IPS DF 19.7 (cell line): Measurements from ENCODE around the gene SBF1.
"Not testable (repeated sequence)": the region's sequence is repeated elsewhere in the genome, so short reads cannot be mapped to it uniquely, and the experiment has no call there.

Source experiments
- DNase-seq: peaks from one replicate; pipeline ENCODE4 v3.0.0-alpha.2; 2013; ENCODE audit warnings: low read depth, low spot score

The SBF1 gene

DNA sequence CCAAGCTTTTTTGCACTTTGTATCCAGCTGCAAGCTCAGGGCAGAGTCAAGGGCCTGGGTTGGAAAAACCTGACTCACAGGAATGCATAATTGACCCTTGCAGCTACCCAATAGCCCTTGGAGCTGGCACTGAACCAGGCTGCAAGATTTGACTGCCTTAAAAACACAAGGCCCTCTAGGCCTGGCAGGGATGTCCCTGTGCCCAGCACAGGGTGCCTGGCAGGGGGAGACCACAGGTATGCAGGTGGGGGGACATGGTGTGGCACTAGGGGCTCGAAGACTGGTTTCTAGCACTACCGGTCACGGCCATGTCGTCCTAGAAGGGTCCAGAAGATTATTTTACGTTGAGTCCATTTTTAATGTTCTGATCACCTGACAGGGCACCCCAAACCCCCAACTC, 30.2 kb downstream of the SBF1 start:
- no peak for DNase-seq

DNA sequence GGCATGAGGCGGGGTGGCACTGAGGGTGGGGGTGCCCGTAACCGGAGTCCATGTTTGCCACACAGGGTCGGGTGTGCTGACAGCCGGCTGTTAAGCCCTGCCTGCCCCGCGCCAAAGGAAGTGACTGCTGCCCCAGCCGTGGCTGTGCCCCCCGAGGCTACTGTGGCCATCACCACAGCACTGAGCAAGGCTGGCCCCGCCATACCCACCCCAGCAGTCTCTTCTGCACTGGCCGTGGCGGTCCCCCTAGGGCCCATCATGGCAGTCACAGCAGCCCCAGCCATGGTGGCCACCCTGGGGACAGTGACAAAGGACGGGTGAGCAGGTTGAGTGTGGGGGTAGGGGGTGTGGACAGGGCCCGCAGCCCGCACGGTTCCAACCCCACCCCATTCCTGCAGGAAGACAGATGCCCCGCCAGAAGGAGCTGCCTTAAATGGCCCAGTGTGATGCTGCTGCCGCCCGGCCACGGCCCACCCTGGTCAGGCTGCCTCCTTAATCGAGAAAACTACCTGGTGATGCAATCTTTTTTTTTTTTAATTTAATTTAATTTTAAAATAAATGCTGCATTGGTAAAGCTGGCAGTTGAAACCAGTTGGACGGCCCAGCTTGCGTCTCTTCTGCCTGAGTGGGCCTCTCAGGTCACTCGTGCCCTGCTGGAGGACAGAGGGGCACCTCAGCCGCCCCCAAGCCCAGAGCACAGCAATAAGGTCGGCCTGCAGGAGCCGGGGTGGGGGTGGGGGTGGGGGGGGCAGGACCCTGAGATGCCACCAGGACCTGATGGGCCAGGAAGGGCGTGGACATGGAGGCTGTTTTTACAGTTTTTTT, 30.8 kb downstream of the SBF1 start:
- no peak for DNase-seq

DNA sequence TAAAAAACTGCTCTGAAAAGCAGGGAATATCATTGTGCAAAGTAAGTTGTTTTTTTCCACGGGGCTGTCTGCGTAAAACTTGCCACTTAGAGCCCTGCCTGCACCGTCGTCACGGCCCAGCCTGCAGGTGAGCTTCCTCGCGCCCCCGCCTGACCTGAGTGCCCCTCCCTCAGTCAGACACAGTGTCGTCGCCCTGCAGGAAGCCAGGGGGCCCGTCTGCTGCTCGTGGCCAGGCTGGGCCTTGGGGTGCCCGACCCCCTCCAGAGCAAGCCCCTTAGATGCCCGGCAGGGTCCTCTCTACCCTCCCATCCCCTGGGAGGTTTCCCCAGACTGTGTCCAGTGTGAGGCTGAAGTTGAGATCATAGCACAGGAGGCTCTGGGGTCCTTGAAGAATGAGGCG, 31.6 kb downstream of the SBF1 start:
- no peak for DNase-seq

DNA sequence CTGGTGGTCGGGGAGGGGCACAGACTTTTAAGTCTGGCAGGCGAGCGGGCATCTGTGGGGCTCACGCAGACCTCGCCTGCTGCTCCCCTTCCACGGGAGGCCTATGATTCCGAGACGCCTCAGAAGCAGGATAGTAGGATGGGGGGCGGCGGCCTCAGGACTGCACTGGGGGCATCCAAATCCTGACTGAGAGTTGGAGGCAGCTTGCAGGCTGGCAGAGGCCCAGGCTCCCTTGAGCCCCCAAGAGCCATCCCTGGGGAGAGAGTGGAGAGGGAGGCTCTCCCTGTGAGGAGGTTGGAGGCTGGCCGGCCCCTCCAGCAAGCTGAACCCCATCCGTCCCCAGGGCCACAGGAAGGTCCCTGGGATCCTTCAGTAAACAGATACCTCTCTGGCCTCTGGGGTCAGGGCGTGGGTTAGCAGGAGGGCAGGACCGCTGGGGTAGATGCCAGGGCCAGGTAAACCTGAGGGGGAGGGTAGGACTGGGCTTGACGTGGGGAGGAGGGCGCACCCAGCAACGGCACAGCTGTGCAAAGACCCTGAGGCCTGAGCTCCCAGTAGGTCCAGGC, 33.3 kb downstream of the SBF1 start:
- no peak for DNase-seq

DNA sequence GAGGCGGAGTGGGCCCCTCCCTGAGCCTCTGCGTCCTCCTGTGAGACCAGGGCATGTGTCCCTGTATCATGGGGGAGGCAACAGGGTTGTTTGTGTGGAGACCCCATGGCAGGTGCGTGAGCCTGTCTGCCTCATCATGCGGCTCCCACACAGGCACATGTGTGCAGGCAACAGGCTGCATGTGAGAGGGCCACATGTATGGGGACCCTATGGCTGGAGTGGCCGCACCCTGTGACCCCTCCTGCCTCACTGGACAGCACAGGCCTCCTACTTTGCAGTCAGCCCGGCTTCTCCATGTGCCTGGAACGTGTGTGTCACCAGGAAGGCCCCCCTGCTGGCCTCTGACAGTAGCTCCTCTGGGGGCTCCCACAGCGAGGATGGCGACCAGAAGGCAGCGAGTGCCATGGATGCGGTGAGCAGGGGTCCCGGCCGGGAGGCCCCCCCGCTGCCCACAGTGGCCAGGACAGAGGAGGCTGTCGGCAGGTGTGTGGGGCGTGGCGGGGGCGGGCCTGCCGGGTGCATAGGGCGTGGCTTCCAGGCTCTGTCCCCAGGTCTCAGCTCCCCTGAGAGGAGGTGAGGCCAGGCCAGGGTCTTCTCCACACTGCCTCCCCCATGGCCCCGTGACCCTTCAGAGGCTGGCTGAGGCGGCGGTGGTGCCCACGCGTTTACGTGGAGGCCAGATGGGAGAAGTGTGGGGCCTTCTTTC, 34.1 kb downstream of the SBF1 start:
- DNase-seq: no peak

DNA sequence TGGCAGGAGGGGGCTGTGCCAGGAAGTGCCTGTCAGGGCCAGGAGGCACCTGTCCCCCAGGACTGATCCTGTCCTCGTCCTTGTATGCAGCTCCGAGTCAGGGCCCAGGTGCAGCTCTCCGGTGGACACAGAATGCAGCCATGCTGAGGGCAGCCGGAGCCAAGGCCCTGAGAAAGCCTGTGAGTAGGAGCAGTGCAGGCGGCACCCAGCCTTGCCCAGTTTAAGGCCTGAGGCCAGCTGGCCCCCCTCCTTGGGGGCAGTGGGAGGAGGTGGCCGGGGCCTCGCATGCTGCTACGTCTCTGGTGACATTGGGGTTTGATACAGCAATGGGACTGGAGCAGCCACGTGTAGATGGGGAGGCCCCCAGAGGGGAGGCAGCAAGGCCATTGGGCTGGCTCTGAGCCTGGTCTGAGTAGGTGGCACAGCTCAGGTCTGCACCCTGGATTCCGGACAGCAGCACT, 34.9 kb downstream of the SBF1 start:
- DNase-seq: no peak

DNA sequence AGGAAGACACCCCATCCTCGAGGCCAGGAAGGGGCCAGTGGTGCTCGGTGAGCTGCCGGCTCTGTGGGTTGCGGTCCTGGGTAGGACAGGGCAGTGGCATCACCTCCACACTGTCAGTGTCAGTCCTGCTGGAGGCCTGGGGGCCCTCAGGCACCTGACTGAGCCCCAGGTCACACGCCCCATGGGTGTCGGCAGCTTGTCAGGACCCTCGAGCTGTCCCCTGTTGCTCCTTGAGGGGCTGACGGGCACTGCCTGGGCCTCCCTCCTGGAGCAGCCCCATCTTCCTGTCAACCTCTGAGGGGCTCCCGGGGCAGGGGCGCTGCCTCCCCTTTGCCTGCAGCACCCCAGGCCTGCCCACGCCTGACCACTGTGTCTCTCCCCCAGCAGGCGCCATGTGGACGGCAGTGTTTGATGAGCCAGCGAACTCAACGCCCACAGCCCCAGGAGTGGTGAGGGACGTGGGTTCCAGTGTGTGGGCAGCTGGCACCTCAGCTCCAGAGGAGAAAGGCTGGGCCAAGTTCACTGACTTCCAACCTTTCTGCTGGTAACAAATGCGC, 35.4 kb downstream of the SBF1 start:
- DNase-seq: no peak

DNA sequence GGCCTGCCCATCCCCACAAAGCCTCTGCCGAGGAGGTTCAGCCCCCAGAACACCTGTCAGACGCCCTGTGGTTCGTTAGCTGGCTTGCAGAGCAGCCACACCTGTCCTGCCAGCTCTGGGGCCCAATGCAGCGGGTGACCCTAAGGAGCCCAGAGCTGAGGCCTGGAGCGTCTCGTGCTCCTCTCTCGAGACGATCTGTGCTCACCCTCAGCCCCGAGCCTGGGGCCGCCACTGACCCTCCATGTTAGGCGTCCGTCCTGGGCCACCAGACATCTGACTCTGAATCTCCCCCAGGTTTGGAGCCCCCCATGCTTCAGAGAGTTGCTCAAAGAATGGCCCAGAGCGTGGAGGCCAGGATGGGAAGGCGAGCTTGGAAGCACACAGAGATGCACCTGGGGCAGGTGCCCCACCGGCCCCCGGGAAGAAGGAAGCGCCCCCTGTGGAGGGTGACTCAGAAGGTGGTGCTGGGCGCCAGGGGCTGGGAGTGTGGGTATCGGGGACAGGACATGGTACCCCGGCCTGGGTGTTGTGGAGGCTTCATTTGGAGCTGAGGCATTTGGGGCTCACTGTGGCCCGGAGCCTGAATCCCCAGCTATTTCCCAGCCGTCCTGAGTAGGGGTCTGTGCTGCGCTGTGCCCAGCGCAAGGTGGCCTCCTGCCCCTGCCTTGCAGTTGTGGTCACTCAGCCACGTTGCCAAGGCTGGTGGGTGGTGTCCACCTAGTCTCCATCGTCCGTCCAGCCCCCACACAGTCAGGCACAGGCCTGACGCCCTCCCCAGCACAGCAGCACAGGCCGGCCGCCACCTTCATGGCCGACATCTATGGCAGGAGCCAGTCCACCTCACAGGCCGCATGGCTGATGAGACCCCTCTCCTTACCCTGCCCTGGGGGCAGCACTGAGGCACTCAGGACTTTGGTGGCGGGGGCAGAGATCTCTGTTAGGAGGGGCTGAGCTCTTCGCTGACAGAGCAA, 36.2 kb downstream of the SBF1 start:
- no peak for DNase-seq

DNA sequence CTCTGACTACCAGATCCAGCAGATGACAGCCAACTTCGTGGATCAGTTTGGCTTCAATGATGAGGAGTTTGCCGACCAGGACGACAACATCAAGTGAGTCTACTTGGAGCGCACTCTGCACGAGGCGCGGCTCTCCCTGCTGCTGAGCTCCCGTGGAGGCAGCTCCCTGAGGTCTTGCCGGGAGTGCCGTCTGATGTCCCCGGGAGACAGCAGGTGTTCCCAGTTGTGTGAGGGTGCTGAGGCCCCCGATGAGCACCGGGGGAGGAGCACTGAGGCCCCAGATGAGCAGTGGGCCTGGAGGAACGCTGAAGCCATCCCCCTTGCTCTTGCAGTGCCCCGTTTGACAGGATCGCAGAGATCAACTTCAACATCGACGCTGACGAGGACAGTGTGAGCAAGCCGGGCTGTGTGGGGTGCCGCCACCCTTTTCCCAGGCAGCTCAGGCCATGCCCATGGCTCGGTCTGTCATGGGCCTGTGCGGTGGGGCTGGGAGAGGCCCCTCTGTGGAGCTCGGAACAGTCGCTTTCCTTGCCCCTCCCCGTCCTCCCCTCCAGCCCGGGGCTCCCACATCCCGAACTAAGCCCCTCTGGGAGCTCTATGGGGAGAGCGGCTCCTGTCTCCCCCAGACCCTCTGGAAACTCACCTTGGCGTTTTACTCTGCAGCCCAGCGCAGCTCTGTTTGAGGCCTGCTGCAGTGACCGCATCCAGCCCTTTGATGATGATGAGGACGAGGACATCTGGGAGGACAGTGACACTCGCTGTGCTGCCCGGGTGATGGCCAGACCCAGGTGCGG, 37.1 kb downstream of the SBF1 start:
- no peak for DNase-seq

DNA sequence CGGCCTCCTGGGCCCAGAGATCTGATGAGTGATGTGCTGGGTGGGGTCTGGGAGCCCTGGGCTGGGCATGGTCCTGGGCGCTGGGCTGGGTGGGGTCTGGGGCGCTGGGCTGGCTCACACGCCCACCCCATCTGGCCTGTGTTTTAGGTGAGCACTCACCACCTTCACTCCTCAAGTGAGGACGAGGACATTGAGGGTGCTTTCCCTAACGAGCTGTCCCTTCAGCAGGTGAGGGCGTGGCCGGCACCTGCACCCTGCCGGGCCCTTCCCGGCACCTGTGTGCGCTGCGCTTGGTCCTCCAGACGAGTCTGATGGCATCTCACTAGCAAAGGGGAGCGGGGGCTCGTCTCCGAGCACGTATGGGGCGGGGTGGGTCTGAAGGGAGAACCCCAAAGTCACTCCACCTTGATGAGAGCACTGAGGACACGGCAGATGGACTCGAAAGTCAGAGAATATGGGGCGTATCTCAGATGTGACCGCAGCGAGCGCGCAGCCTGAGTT, 37.9 kb downstream of the SBF1 start:
- no peak for DNase-seq

DNA sequence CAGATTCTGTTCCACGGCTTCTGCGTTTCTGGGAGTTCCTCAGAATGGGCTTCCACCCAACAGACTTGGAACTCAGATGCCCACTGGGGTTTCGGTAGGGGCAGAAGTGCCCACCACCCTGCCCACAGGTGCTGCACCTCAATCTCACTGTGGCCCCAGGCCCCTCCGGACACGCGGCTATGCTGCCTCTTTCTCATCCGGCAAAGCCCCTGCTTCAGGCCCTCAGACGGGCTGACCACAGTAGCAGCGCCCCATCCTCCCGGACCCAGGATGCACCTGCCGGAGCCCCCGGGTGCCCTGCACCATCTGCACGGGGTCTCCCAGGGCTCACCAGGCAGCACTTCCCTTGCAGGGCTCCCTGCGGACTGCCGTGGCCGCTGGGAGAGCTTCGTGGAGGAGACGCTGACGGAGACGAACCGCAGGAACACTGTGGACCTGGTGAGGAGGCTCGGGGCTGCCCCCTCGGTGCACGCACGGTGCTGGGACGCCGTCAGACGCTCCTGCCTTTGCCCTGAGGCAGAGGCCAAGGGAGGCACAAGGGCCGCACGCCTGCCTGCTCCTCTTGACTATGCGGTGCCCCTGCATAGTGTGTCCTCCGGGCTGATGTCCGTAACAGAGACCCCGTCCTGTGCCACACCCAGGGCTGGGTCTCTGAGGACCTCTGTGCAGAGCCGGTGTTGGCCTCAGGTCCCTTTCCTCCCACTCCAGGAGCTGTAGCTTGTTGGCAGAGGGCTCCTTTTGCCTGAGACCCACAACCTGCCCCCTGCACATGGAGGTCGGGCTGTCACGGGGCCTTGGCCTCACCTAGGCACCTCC, 38.6 kb downstream of the SBF1 start:
- DNase-seq: no peak

DNA sequence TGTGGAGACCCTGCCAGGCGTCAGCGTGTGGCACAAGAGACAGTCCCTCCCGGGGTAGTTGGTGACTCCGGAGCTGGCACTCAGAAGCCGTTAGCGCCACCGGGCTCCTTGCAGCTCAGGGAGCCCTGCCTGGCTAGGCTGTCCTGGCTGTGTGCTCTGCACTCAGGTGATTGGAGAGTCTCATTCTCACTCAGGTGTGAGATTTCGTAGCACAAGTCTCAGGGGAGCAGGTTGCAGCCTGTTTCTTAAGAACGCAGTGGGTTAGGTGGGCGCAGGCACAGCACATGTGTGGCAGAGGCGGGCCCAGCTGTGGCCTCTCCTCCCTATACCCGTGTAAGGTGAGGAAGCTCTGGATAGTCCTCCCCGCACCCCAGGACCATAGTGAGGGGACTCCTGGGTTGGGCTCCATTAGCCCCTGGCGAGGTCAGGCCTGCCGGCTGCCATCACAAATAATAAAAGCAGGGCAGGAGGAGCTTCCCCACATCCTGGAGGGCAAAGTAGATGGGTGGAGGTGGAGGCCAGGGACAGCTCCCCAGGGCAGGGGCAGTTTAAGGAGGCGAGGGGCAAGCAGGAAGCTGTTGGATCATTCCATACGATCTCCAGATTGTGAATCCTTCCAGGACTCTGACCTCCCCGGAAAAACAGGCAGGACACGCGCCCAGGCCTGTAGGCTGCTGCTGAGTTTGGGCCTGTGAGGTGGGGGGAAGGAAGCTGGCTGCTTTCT, 39.4 kb downstream of the SBF1 start:
- DNase-seq: no peak

DNA sequence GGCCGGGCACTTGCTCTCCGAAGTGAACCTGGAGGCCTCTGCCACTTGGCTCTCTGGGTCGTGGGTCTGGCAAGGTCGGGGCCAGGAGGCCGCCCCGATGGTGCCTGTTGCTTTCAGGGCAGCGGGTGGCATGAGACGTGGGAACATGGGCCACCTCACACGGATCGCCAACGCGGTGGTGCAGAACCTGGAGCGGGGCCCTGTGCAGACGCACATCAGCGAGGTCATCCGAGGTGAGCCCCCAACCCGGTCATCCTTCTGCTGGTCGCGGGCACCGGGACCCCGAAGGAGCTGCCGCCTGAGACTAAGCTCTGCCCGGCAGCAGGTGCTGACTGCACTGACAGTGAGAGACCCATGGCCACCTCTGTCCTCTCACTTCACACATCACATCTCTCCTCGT, 40.0 kb downstream of the SBF1 start:
- no peak for DNase-seq

DNA sequence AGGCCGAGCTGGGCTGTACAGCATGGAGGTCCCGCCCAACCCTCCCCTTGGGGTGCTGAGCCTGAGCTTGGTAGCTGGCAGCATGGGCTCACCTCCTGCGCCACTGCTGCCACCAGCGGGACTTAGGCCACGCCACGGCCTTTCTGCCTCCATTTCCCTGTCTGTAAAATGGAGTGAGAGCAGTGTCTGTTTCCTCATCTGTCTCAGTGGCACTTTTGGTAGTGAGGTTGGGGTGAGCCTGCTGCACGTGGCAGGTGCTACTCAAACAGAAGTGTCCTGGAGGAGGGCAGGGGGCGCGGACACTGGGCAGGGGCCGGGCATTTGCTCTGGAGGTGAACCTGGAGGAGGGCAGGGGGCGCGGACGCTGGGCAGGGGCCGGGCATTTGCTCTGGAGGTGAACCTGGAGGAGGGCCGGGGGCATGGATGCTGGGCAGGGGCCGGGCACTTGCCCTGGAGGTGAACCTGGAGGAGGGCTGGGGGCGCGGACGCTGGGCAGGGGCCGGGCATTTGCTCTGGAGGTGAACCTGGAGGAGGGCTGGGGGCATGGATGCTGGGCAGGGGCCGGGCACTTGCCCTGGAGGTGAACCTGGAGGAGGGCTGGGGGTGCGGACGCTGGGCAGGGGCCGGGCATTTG, 41.8 kb downstream of the SBF1 start:
- not testable (repeated sequence) for DNase-seq

DNA sequence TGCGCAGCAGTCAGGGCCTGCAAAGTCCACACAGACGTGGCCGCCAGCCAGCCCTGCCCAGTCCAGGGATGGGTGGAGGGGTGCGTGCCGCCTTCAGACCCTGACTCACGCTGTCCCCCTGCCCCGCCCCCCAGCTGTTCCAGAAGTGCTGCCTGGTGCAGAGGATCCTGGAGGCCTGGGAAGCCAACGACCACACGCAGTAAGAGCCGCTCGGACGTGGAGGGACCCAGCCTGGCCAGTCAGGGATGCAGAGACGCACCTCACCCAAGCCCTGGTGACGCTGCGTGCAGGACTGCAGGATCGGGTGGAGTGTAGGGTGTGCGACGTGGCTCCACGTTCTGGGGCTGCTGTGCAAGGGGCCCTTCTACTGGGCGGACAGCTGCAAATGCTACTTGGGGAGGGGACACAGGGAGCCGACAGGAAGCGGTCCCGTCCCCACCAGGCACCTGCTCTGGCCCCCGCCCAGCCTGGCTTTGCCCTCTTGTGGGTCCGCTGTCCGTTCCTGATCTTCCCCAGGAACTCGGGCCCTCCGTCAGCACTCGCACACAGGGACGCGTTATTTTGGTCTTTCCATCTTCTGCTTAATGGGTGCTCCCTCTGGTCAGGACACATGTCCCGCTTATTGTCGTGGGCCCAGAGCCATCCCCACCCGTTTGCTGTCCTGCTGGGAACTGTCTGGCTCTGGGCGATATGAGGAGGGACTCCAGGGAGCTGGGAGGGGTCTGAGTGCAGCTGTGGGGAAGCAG, 42.5 kb downstream of the SBF1 start:
- DNase-seq: no peak

DNA sequence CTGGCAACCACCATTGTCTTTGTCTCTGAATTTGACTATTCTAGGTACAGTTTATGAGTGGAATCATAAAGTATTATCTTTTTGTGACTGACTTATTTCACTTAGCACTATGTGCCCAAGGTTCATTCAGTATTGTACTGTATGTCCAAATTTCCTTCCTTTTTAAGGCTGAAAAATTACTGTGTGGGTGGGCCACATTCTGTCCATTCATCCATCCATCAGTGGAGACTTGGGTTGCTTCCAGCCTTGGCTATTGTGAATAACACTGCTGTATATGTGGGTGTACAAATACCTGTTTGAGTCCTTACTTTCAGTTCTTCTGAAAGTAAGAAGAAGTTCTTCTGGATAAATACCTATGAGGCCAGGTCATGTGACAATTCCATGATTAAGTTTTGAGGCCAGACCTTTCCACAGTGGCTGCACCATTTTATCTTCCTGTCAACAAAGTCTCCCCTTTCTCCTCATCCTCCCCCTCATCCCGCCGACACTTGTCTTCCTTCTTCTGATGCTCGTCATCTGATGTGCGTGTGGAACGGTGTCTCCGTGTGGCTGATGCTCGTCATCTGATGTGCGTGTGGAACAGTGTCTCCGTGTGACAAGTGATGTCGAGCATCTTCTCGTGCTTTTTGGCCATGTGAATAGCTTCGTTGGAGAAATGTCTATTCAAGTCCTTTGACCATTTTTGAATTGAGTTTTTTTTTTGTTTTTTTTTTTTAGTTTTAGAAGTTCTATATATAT, 49.5 kb downstream of the SBF1 start:
- DNase-seq: no peak

DNA sequence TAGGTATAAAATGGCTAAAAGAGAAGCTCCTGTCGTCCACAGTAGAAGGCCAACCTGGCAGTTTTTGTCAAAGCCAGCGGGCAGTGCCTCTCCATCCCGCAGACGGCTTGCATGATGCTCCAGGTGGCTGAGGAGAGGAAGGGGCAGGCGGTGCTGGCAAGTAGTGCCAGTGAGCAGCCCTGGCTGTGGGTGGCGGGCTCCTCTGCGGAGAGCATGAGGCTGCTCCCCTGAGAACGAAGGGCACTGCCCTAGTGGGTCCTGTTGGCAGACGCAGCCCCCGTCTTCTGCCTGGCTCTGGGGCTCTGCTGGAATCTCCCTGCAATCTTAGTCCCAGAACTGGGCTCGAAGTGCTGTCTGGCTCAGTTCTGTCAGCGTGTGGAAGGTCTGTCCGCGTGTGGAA, 50.9 kb downstream of the SBF1 start:
- no peak for DNase-seq
